Astrocyte of the spinal cord (primary cell): ENCODE measurements around the gene C3orf18.

ENCODE experiments used
- DNase-seq: peaks from one replicate; pipeline ENCODE4 v3.0.0; 2011; ENCODE audit warnings: low read depth, low spot score
- H3K4me3 ChIP-seq: 2 replicates; pipeline ENCODE4 v1.5.1; 2011; ENCODE audit warnings: low read depth, mild to moderate bottlenecking, low read length, moderate library complexity
- CTCF ChIP-seq: IDR thresholded peaks from 2 replicates; pipeline ENCODE4 v1.5.1; 2012; ENCODE audit warnings: low read depth, mild to moderate bottlenecking, low read length, inconsistent platforms
- in situ Hi-C: cut with HindIII; loops from 2 replicates; pipeline ENCODE4 v1.10.0; 2017; ENCODE audit warnings: low sequenced_read_pairs

C3orf18 gene

GRCh38 chr3:50539356-50540286 is 27.9 kb downstream of the C3orf18 start:
- no peak for TF ChIP-seq CTCF
- in situ Hi-C loops: no loop called here

GRCh38 chr3:50537421-50538129 is 30.0 kb downstream of the C3orf18 start:
- in situ Hi-C loops: no loop called here

More at GRCh38 chr3:50539356-50540286, 27.9 kb downstream of the C3orf18 start:
- DNase-seq: no peak
- H3K4me3 ChIP-seq: no peak overlapping the region

GRCh38 chr3:50536471-50537180 is 30.9 kb downstream of the C3orf18 start:
- no peak for DNase-seq
- in situ Hi-C loops: no loop called here
- H3K4me3 ChIP-seq: no peak overlapping the region
- no peak for TF ChIP-seq CTCF

More at GRCh38 chr3:50537421-50538129, 30.0 kb downstream of the C3orf18 start:
- DNase-seq: no peak
- TF ChIP-seq CTCF: no peak
- H3K4me3 ChIP-seq: no peak overlapping the region

- in situ Hi-C loops: no loop called here
- TF ChIP-seq CTCF: no peak
- peak; percentile 35 for DNase-seq
These were observed 32.7 kb downstream of the C3orf18 start for GRCh38 chr3:50534681-50535330.

GRCh38 chr3:50533807-50534461 is 33.6 kb downstream of the C3orf18 start:
- in situ Hi-C loops: no loop called here
- no peak overlapping the region for H3K4me3 ChIP-seq
- TF ChIP-seq CTCF: no peak

More at GRCh38 chr3:50534681-50535330, 32.7 kb downstream of the C3orf18 start:
- H3K4me3 ChIP-seq: no peak overlapping the region

More at GRCh38 chr3:50533807-50534461, 33.6 kb downstream of the C3orf18 start:
- no peak for DNase-seq
